OCI-LY3 (cell line): ENCODE results near the gene NEU4.
A peak's percentile ranks its signal among the peaks of the same experiment; 100 is the strongest.

Experiments
- H2AFZ ChIP-seq: fragments of 200-600, 300-600 bp; shearing (Covaris generic); 2 replicates; pipeline ENCODE4 v1.6.0; 2014; ENCODE audit warnings: antibody characterized with exemption, low read depth, low read length
- H3K27ac ChIP-seq: fragments of 200-600, 300-600 bp; sonication (generic); 2 replicates; pipeline ENCODE4 v1.5.1; 2014; ENCODE audit warnings: mild to moderate bottlenecking, low read length, moderate library complexity, mixed read lengths
- H3K27me3 ChIP-seq: fragments of 200-600, 300-600 bp; sonication (generic); 2 replicates; pipeline ENCODE4 v1.6.1; 2014; ENCODE audit warnings: low read depth, low read length, mixed read lengths
- H3K36me3 ChIP-seq: fragments of 200-600, 300-600 bp; sonication (generic); replicated peaks from 2 replicates; pipeline ENCODE3; 2014; ENCODE audit warnings: low read depth, low read length, mixed read lengths
- H3K4me1 ChIP-seq: fragments of 300-600, 200-600 bp; sonication (generic); 2 replicates; pipeline ENCODE4 v1.6.1; 2014; ENCODE audit warnings: low read length, mixed read lengths
- H3K4me2 ChIP-seq: fragments of 200-600, 300-600 bp; sonication (generic); 2 replicates; pipeline ENCODE4 v1.6.1; 2014; ENCODE audit warnings: low read length, mixed read lengths
- H3K4me3 ChIP-seq: fragments of 300-600, 200-600 bp; sonication (generic); 2 replicates; pipeline ENCODE4 v1.5.1; 2014; ENCODE audit warnings: antibody characterized with exemption, mild to moderate bottlenecking, low read length, moderate library complexity
- H3K79me2 ChIP-seq: fragments of 300-600, 200-600 bp; shearing (Covaris generic); 2 replicates; pipeline ENCODE4 v1.6.1; 2014; ENCODE audit warnings: mild to moderate bottlenecking, low read length, mixed read lengths
- H3K9ac ChIP-seq: fragments of 300-600, 200-600 bp; shearing (Covaris generic); 2 replicates; pipeline ENCODE4 v1.6.0; 2014; ENCODE audit warnings: mild to moderate bottlenecking, low read length, moderate library complexity
- H3K9me3 ChIP-seq: fragments of 200-600, 300-600 bp; shearing (Covaris generic); 2 replicates; pipeline ENCODE4 v1.6.1; 2014; ENCODE audit warnings: low read length, mixed read lengths; ENCODE audit not compliant: insufficient read depth
- H4K20me1 ChIP-seq: fragments of 200-600, 300-600 bp; sonication (generic); 2 replicates; pipeline ENCODE4 v1.6.1; 2016; ENCODE audit warnings: low read length, mixed read lengths; ENCODE audit not compliant: insufficient read depth
- CTCF ChIP-seq: fragments of 200-600, 300-600 bp; sonication (generic); IDR thresholded peaks from 2 replicates; pipeline ENCODE4 v1.5.1; 2014; ENCODE audit warnings: antibody characterized with exemption, low read length, low read depth
- EZH2phosphoT487 ChIP-seq: fragments of 200-600 bp; shearing (Covaris generic); IDR thresholded peaks from 2 replicates; pipeline ENCODE4 v1.6.1; 2018; ENCODE audit warnings: antibody characterized with exemption, mixed run types, low read depth

NEU4 gene

GRCh38 chr2:241811952-241812729, 3.1 kb downstream of the NEU4 start:
- no peaks in the 10 kb centered on the region for H3K79me2 ChIP-seq
- H4K20me1 ChIP-seq: no peaks in the 10 kb centered on the region
- H3K27me3 ChIP-seq: no peaks in the 10 kb centered on the region
- no peak overlapping the region for H3K9ac ChIP-seq
- H3K9me3 ChIP-seq: no peaks in the 10 kb centered on the region
- H3K27ac ChIP-seq: no peak overlapping the region
- no peak for TF ChIP-seq EZH2phosphoT487
- no peak for TF ChIP-seq CTCF
- H3K4me3 ChIP-seq: no peak overlapping the region
- H2AFZ ChIP-seq: no peak overlapping the region
- H3K4me1 ChIP-seq: peaks cover 13% of the 10 kb centered on the region
- no peaks in the 10 kb centered on the region for H3K36me3 ChIP-seq
- no peak overlapping the region for H3K4me2 ChIP-seq

DNA sequence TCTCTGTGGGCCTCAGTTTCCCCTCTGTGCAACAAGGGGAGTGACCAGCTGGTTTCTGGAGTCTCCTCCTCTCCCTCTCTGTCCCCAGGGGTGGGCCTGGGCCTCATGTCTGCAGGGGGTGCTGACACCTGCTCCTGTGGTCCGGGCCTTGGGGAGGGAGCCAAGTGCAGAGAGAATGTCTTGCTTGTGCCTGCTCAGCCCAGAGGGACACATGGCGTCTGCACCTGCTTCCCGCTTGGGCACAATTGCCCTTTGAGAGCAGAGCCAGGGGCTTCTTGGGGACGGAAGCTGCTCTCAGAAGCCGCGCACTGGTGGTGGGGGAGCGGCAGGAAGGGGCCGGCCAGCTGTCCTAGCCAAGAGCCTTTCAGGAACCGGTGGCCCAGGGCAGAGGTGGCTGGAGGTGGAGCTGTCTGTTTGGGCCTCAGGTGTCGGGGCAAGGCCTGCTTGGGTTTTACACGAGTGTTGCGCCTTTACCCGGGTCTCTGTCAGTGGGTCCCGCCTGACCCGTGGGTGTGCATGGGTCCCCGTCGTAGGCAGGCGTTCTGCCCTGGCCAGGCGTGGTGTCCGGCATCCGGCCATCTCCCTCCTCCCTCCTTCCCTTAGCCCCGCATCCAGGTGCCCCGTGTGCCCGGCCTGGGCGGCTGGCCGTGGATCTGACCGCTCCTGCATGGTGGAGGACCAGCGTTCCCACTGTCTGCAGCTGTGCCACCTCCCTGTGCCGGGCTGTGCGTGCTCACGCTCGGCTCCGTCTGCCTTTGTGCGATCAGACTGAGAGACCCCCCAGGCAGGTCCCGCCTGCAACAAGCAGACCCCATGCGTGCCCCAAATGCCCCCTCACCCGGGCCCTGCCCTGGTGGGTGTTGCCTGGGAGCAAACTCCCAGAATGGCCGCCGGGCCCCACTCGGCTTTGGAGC, 4.0 kb downstream of the NEU4 start:
- no peaks in the 10 kb centered on the region for H3K27me3 ChIP-seq
- TF ChIP-seq CTCF (no peak), EZH2phosphoT487 (no peak)
- no peaks in the 10 kb centered on the region for H3K9me3 ChIP-seq
- H3K79me2 ChIP-seq: no peaks in the 10 kb centered on the region
- peak overlapping the region; percentile 54; the same call in 1 of the 2 replicates for H3K4me3 ChIP-seq
- no peak overlapping the region for H3K9ac ChIP-seq
- no peaks in the 10 kb centered on the region for H3K36me3 ChIP-seq
- H4K20me1 ChIP-seq: no peaks in the 10 kb centered on the region
- H3K4me2 ChIP-seq: peak overlapping the region; percentile 57
- no peak overlapping the region for H2AFZ ChIP-seq
- H3K4me1 ChIP-seq: peaks cover 13% of the 10 kb centered on the region
- no peak overlapping the region for H3K27ac ChIP-seq

- H3K27ac ChIP-seq: no peak overlapping the region
- no peaks in the 10 kb centered on the region for H4K20me1 ChIP-seq
- TF ChIP-seq CTCF (no peak), EZH2phosphoT487 (no peak)
- H3K4me2 ChIP-seq: peak overlapping the region; percentile 57
- no peaks in the 10 kb centered on the region for H3K27me3 ChIP-seq
- no peaks in the 10 kb centered on the region for H3K36me3 ChIP-seq
- no peak overlapping the region for H3K9ac ChIP-seq
- no peak overlapping the region for H2AFZ ChIP-seq
- no peaks in the 10 kb centered on the region for H3K79me2 ChIP-seq
- H3K4me1 ChIP-seq: peaks cover 13% of the 10 kb centered on the region
- no peaks in the 10 kb centered on the region for H3K9me3 ChIP-seq
- H3K4me3 ChIP-seq: peak overlapping the region; percentile 54
Measured at GRCh38 chr2:241813644-241814392, 4.8 kb downstream of the NEU4 start.

- Histone ChIP-seq H3K27me3 (no peaks in the 10 kb centered on the region), H3K4me1 (peaks cover 13% of the 10 kb centered on the region), H3K9me3 (no peaks in the 10 kb centered on the region), H3K9ac (no peak overlapping the region), H3K36me3 (no peaks in the 10 kb centered on the region), H3K4me2 (no peak overlapping the region), H3K79me2 (no peaks in the 10 kb centered on the region), H3K27ac (no peak overlapping the region), H4K20me1 (no peaks in the 10 kb centered on the region), H3K4me3 (no peak overlapping the region), H2AFZ (no peak overlapping the region)
- no peak for TF ChIP-seq EZH2phosphoT487
- TF ChIP-seq CTCF: no peak
Measured at GRCh38 chr2:241814393-241814642, 5.3 kb downstream of the NEU4 start.
